Smooth muscle cell (in vitro differentiated cells): ENCODE results near the gene SYT1. TPM values are rescaled to one million over a fixed set of nuclear protein-coding genes. Genes with fewer than 3 reads are reported as not detected.
"Not testable (repeated sequence)": the region's sequence is repeated elsewhere in the genome, so short reads cannot be mapped to it uniquely, and the experiment has no call there.

Experiments
- DNase-seq: peaks from one replicate; lab custom pipeline; 2025; ENCODE audit not compliant: unreplicated experiment; lab: John Stamatoyannopoulos, UW
- H2AFZ ChIP-seq: fragments of 200-600 bp; sonication (generic); 2 replicates; pipeline ENCODE4 v1.6.0; 2016; ENCODE audit warnings: antibody characterized with exemption, low read depth, mild to moderate bottlenecking
- H3F3A ChIP-seq: fragments of 200-600 bp; sonication (generic); 2 replicates; pipeline ENCODE4 v1.6.0; 2017; ENCODE audit warnings: antibody characterized with exemption, low read depth
- H3K27ac ChIP-seq: fragments of 200-600 bp; sonication (generic); 2 replicates; pipeline ENCODE4 v1.5.1; 2016; ENCODE audit warnings: low read depth, mild to moderate bottlenecking
- H3K27me3 ChIP-seq: fragments of 200-600 bp; sonication (generic); 2 replicates; pipeline ENCODE4 v1.6.1; 2016; ENCODE audit warnings: low read depth, mild to moderate bottlenecking
- H3K36me3 ChIP-seq: fragments of 200-600 bp; sonication (generic); 2 replicates; pipeline ENCODE4 v1.5.1; 2016; ENCODE audit warnings: low read depth
- H3K4me1 ChIP-seq: fragments of 200-600 bp; sonication (generic); 2 replicates; pipeline ENCODE4 v1.5.1; 2016; ENCODE audit warnings: low read depth
- H3K4me2 ChIP-seq: fragments of 200-600 bp; sonication (generic); 2 replicates; pipeline ENCODE4 v1.6.0; 2016; ENCODE audit warnings: mild to moderate bottlenecking
- H3K4me3 ChIP-seq: fragments of 200-600 bp; sonication (generic); 2 replicates; pipeline ENCODE4 v1.5.1; 2016; ENCODE audit warnings: mild to moderate bottlenecking
- H3K79me2 ChIP-seq: fragments of 200-600 bp; sonication (generic); 2 replicates; pipeline ENCODE4 v1.6.0; 2016; ENCODE audit warnings: low read depth, mild to moderate bottlenecking
- H3K9ac ChIP-seq: fragments of 200-600 bp; sonication (generic); 2 replicates; pipeline ENCODE4 v1.6.0; 2016; ENCODE audit warnings: low read depth
- H3K9me3 ChIP-seq: fragments of 200-600 bp; sonication (generic); replicated peaks from 2 replicates; pipeline ENCODE4 v1.5.1; 2016; ENCODE audit warnings: low read depth
- H4K20me1 ChIP-seq: fragments of 200-600 bp; sonication (generic); 2 replicates; pipeline ENCODE4 v1.6.0; 2016; ENCODE audit warnings: low read depth
- WGBS: methylation state at CpG from one replicate; pipeline ENCODE4 v1.1.7; 2016; ENCODE audit warnings: low lambda C conversion rate; 5-methylcytosine and 5-hydroxymethylcytosine counted together
- polyA plus RNA-seq: library from polyadenylated mRNA; unstranded; fragments of >200 nt; fragmentation: Nextera tagmentation; extraction: Ambion mirVana; gene quantifications from 2 replicates; pipeline ENCODE4 v1.2.1, GENCODE V29; 2016
- total RNA-seq: library from RNA; depleted of rRNA; stranded (reverse); fragments of >200 nt; gene quantifications from 2 replicates; pipeline ENCODE4 v1.2.3, GENCODE V29; 2014
- TF ChIP-seq, protein P1 (sequence below): fragments of 200-600 bp; sonication (generic); IDR thresholded peaks from 2 replicates; pipeline ENCODE4 v1.5.1; 2017; ENCODE audit warnings: borderline replicate concordance, mild to moderate bottlenecking, antibody characterized with exemption; ENCODE audit not compliant: insufficient read depth, poor library complexity, severe bottlenecking

Gene SYT1
- total and polyA plus RNA-seq, 2 experiments from 2014 or later: 5.2 to 10.2 TPM

DNA sequence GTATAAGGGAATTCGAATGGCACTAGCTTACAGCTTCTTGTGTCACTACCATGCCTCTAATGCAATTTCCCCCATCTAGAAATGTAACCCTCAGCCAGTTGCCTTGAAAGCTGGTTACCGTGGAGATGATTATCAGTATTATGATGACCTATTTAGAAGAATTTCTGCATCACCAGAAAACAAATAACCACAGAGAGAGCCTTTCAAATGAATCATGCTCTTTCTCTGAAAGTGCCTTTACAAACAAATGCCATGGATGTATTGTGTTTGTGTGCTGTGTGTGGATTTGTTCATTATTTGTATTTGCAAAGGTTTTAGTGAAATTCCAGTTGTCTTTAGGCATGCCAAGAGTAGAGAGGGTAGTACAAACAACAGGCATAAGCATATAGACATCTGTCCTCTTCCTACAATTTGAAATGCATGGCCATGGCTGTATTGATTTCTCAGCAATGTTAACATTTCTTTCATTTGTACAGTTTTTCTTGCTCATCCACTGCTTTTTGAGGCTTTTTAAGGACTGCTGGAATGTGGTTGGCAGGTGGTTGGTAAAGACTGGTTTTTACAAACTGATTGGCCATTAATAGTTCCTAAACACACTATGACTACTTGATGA is 559.6 kb downstream of the SYT1 start:
- peak overlapping the region; percentile 92 for H3K27ac ChIP-seq
- H3K9ac ChIP-seq: peak overlapping the region; percentile 89
- H3K4me3 ChIP-seq: no peak overlapping the region
- H3K4me1 ChIP-seq: peaks cover 50% of the 10 kb centered on the region
- peaks cover 4% of the 10 kb centered on the region for H3F3A ChIP-seq
- no peaks in the 10 kb centered on the region for H3K9me3 ChIP-seq
- no peak for DNase-seq
- peak overlapping the region; percentile 37 for H3K4me2 ChIP-seq
- H3K27me3 ChIP-seq: no peaks in the 10 kb centered on the region
- H2AFZ ChIP-seq: no peak overlapping the region
- H4K20me1 ChIP-seq: no peaks in the 10 kb centered on the region
- H3K36me3 ChIP-seq: no peaks in the 10 kb centered on the region
- no peaks in the 10 kb centered on the region for H3K79me2 ChIP-seq
- 42% methylated on average over 2 of the region's 2 CpGs for WGBS
- TF ChIP-seq, protein P1, sequence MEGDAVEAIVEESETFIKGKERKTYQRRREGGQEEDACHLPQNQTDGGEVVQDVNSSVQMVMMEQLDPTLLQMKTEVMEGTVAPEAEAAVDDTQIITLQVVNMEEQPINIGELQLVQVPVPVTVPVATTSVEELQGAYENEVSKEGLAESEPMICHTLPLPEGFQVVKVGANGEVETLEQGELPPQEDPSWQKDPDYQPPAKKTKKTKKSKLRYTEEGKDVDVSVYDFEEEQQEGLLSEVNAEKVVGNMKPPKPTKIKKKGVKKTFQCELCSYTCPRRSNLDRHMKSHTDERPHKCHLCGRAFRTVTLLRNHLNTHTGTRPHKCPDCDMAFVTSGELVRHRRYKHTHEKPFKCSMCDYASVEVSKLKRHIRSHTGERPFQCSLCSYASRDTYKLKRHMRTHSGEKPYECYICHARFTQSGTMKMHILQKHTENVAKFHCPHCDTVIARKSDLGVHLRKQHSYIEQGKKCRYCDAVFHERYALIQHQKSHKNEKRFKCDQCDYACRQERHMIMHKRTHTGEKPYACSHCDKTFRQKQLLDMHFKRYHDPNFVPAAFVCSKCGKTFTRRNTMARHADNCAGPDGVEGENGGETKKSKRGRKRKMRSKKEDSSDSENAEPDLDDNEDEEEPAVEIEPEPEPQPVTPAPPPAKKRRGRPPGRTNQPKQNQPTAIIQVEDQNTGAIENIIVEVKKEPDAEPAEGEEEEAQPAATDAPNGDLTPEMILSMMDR: no peak

DNA sequence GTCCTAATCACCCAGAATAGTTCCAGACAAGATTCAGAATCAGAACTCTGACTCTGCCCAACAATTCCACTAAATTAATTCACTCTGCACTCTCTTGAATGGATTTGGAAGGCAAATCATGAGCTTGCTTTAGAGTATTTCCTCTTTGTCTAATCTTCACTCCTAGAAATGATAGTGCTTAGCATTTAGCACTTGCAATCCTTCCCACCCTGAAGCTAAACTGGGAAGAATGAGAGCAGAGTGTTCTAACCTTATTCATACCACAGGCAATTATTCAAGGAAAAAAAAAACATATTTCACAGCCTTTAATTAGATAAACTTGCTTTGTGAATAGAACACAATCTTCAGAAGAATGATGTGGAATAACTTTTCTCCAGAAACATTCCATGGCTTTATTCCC is 561.5 kb downstream of the SYT1 start:
- Histone ChIP-seq H3F3A (peaks cover 3% of the 10 kb centered on the region), H3K4me2 (no peak overlapping the region), H3K9me3 (no peaks in the 10 kb centered on the region), H2AFZ (no peak overlapping the region), H3K4me3 (no peak overlapping the region), H3K27ac (peak overlapping the region; percentile 92), H3K27me3 (no peaks in the 10 kb centered on the region), H3K36me3 (no peaks in the 10 kb centered on the region), H3K4me1 (peaks cover 31% of the 10 kb centered on the region), H3K9ac (peak overlapping the region; percentile 7), H4K20me1 (no peaks in the 10 kb centered on the region), H3K79me2 (no peaks in the 10 kb centered on the region)
- TF ChIP-seq, protein P1: no peak
- no peak for DNase-seq

DNA sequence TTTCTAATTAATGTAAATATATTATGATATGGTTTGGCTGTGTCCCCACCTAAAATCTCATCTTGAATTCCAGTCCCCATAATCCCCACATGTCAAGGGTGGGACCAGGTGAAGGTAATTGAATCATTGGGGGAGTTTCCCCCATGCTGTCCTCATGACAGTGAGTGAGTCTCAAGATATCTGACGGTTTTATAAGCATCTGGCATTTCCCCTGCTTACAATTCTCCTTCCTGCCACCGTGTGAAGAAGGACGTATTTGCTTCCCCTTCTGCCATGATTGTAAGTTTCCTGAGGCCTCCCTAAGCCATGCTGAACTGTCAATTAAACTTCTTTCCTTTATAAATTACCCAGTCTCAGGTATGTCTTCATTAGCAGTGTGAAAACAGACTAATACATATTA is 562.2 kb downstream of the SYT1 start:
- 55% methylated on average over 3 of the region's 3 CpGs for WGBS
- H3K4me2 ChIP-seq, H3K9ac ChIP-seq, H3K79me2 ChIP-seq, H3K27ac ChIP-seq, H3K9me3 ChIP-seq, DNase-seq, H3K4me3 ChIP-seq, H2AFZ ChIP-seq, H3K27me3 ChIP-seq, H4K20me1 ChIP-seq, H3K36me3 ChIP-seq, H3F3A ChIP-seq: not testable (repeated sequence)
- H3K4me1 ChIP-seq: peaks cover 28% of the 10 kb centered on the region

DNA sequence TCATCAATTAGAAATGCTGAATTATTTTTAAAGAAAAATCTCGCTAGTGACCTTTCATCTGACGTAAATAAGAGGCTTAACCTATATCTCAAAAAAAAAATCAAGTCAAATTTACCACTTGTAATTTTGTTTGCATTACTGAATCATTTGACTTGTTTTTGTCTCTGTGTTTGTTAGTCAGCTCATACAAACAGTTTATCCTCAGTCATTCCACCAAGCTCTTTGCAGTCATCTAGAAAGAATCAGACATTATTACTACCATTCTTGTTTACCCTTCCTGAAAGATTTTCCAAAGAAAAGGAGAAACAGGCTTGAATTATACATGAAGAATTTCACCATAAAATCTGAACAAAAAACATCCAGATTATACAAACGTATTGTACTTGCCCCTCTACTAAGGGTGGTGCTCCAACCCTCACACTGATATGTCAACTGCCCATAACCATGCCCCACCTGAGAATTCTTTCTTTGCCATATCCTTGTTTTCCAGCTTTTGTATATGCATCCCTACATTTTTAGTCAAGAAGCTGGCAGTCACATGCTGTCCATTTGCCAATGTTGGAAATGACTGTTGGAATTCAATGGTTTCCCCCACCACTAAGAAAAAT is 569.0 kb downstream of the SYT1 start:
- Histone ChIP-seq H3K27ac (no peak overlapping the region), H3K4me2 (no peak overlapping the region), H3K36me3 (no peaks in the 10 kb centered on the region), H3K79me2 (no peaks in the 10 kb centered on the region), H2AFZ (no peak overlapping the region), H3F3A (no peaks in the 10 kb centered on the region), H3K9me3 (no peaks in the 10 kb centered on the region), H3K9ac (no peak overlapping the region), H3K4me3 (no peak overlapping the region), H3K4me1 (no peaks in the 10 kb centered on the region), H4K20me1 (no peaks in the 10 kb centered on the region), H3K27me3 (no peaks in the 10 kb centered on the region)
- WGBS: 90% methylated on average over 3 of the region's 3 CpGs
- TF ChIP-seq, protein P1: no peak
- DNase-seq: no peak
